IPS-11a (cell line): ENCODE results near the gene RASSF7.

Experiments used
- H3K4me3 ChIP-seq: one replicate; pipeline ENCODE4 v1.5.1; 2013; ENCODE audit warnings: low read depth, low read length, control low read depth

The RASSF7 gene

GRCh38 chr11:579830-580601 lies 19.2 kb downstream of the RASSF7 start:
- H3K4me3 ChIP-seq, result no peak overlapping the region

DNA sequence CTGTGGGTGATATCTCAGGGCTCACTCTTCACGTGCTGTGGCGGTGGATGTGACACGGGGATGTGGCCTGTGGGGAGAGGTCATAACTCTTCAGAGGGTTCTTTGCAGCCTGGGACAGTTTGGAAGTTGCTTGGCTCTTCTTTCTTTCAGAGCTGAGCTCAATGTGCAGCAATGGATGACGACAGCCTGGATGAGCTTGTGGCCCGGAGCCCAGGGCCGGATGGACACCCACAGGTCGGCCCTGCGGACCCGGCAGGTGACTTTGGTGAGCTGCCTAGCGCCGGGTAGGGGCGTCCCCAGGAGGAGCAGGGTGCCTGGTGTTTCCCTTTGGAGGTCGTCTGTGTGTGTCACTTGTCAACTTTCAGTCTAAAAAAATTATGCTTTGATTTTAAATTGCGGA lies 20.6 kb downstream of the RASSF7 start:
- H3K4me3 ChIP-seq, result no peak overlapping the region

DNA sequence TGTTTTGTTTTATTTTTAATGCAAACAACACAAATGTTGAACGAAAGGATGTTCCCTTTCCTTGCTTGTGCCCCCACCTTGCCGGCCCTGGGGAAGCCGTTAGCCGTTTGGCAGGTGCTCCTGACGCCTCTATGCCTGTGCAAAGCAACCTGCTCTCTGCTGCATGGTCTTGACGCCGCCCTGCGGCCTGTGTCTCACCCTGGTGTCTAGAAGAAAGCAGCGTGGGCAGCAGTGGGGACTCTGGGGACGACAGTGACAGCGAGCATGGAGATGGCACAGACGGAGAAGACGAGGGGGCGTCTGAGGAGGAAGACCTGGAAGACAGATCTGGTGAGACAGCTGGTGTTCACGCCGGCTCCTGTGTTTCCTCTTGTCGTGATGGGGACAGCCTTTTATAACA lies 21.0 kb downstream of the RASSF7 start:
- no peak overlapping the region for H3K4me3 ChIP-seq

DNA sequence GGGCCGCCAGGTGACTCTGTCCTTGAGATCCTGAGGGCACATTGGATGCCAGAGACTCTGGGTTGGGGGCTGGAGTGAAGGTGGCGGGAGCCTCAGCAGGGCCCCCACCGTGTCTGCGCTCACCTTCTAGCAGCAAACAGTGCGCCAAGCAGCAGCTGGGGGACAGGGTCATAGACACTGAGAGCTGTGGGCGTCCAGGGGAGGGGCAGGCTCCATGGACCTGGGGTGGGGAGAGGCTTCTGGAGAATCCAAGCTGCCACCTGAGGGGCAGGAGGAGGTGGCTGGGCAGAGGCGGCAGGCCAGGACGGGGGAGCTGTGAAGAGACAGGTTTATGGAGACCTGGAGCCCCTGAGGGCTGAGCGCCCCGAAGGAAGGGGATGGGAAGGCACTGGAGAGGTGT lies 23.5 kb downstream of the RASSF7 start:
- H3K4me3 ChIP-seq, result no peak overlapping the region

GRCh38 chr11:586376-587316 lies 25.9 kb downstream of the RASSF7 start:
- H3K4me3 ChIP-seq, result no peak overlapping the region

GRCh38 chr11:587546-587945 lies 26.8 kb downstream of the RASSF7 start:
- H3K4me3 ChIP-seq, result no peak overlapping the region

- no peak overlapping the region for H3K4me3 ChIP-seq
Measured at GRCh38 chr11:587978-588380, 27.2 kb downstream of the RASSF7 start.

DNA sequence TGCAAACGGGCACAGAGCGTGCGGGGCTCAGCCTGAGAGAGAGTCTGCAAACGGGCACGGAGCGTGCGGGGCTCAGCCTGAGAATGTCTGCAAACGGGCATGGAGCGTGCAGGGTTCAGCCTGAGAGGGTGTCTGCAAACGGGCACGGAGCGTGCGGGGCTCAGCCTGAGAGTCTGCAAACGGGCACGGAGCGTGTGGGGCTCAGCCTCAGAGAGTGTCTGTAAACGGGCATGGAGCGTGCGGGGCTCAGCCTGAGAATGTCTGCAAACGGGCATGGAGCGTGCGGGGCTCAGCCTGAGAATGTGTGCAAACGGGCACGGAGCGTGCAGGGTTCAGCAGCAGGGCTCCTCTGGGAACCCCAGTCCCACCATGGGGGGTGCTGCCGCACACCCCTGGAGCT lies 29.0 kb downstream of the RASSF7 start:
- no peak overlapping the region for H3K4me3 ChIP-seq

- H3K4me3 ChIP-seq, result no peak overlapping the region
Measured at GRCh38 chr11:590997-591396, 30.2 kb downstream of the RASSF7 start.

DNA sequence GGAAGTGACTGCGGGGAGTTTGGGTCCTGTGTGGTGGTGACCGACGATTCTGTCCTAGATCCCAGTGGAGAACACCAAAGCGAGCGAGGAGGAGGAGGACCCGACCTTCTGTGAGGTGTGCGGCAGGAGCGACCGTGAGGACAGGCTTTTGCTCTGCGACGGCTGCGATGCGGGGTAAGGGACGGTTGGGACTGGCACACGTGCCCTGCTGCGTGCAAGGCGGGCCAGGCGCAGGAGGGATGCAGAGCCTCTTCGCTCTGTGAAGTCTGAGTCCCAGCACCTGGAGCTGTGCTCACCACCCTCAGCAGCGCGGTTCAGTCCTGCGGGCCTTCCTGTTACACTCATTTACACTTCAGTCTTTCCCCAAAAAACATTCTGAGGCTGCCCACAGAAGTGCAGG lies 31.7 kb downstream of the RASSF7 start:
- no peak overlapping the region for H3K4me3 ChIP-seq

GRCh38 chr11:592918-593317 lies 32.1 kb downstream of the RASSF7 start:
- no peak overlapping the region for H3K4me3 ChIP-seq

- no peak overlapping the region for H3K4me3 ChIP-seq
Measured at GRCh38 chr11:593347-593746, 32.6 kb downstream of the RASSF7 start.

DNA sequence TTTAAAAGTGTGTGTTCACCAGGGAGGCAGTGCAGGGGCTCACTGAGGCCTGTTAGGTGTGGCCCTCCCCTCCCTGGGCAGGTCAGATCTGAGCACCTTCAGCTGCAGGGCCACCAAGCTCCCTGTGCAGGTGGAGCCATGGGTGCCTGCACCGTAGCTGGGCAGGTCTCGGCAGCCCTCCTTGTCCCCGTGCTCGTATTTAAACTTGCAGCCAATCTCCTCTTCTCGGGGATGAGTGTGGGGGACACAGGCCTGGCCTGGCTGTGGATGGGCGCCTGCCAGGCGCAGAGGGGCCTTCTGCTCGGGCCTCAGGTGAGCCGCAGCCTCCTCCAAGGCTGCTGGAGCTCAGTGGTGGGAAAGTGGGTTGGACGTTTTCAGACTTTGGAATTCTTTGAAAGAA lies 34.6 kb downstream of the RASSF7 start:
- no peak overlapping the region for H3K4me3 ChIP-seq

DNA sequence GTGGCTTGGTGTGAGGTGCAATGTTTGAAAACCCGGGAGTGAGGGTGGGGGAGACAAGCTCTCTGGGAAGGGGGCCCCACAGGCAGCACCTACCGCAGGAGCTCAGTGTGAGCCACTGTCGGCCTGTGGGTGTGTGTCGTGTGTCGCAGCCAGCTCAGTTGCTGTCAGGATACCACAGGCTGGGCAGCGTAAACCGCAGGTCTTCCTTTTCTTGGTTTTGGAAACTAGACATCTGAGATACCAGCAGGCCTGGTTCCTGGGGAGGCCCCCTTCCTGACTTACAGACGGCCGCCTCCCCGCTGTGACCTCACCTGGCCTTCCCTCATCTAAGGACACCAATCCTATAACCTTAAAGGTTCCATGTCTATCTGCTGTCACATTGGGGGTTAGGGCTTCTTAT lies 35.6 kb downstream of the RASSF7 start:
- H3K4me3 ChIP-seq, result no peak overlapping the region

DNA sequence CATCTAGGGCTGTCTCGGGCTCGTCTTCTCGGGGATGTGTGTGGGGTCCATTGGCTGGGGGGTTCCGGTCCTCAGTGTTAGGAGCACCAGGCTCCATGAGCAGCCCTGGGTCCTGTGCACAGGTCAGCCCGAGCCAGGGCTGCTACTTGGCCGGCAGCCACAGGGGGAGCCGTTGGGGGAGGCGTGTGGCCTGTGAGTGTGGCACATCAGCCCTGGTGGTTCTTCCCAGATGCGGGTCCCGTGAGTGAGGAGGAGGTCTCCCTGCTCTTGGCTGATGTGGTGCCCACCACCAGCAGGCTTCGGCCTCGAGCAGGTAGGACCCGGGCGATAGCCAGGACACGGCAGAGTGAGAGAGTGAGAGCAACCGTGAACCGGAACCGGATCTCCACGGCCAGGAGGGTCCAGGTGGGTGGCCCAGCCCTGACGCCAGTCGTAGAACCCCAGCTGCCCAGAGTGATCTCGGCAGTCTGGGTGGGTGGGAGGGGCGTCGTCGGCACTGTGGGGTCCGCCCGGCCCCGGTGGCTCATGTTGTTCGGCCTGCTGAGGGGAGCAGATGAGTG lies 36.5 kb downstream of the RASSF7 start:
- H3K4me3 ChIP-seq, result no peak overlapping the region

- H3K4me3 ChIP-seq, result no peak overlapping the region
Measured at GRCh38 chr11:598005-598680, 37.4 kb downstream of the RASSF7 start.

GRCh38 chr11:601573-602245 lies 40.9 kb downstream of the RASSF7 start:
- no peak overlapping the region for H3K4me3 ChIP-seq

DNA sequence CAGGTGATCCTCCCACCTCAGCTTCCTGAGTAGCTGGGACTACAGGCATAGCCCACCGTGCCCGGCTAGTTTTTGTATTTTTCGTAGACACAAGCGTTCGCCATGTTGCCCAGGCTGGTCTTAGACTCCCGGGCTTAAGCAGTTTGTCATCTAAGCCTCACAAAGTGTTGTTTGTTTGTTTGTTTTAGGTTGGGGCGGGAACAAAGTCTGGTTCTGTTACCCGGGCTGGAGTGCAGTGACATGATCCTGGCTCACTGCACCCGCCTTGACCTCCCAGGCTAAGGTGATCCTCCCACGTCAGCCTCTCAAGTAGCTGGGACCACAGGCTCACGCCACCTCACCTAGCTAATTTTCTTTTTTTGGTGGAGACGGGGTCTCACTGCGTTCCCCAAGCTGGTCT lies 42.4 kb downstream of the RASSF7 start:
- H3K4me3 ChIP-seq, result no peak overlapping the region

DNA sequence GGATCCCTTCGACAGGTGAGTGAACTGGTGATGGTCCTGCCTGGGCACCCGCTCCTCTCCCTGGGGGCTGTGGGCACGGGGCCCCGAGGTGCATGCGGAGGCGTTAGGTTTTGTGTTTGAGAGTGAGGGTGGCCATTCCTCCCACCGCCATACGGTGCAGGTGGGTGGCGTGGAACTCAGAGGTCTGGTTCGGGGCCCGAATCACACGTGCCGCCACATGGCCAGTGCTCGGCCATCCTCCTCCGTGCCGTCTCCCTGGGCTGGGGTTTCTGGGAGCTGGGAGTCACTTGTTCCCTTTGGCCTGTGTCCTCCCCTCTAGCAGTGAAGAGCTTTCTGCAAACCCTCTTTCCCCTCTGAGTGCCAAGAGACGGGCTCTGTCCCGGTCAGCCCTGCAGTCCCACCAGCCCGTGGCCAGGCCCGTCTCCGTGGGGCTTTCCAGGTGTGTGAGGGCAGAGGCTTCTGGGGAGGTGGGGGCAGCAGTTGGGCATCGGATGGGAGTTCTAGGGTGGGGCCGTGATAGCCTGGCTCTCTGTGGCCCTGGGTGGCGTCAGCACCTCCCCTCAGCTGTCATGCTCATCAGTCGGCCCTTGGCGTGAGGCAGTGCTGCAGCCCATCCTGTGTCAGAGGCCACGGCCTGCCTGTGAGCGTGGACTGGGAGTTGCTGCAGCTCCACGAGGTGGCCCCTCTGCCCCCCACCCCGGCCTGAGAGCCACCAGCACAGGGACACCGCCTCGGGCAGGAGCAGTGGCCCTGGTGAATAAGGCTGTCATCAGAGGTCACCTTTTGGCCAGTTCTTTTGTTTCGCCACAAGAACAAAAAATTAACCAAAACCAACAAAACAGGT lies 44.7 kb downstream of the RASSF7 start:
- H3K4me3 ChIP-seq, result no peak overlapping the region

DNA sequence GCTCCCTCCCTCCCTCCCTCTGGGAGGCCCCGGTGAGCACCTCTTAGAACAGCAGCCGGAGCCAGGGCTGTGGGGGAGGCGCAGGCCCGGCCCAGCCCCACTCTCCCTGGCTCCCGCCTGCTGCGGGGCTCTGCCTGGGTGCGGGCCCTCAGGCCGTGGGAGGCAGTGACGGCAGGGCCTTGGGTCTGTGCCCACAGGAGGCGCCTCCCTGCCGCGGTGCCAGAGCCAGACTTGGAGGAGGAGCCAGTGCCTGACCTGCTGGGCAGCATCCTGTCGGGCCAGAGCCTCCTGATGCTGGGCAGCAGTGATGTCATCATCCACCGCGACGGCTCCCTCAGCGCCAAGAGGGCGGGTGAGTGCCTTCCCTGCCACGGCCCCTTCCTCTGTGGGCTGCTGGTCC lies 45.5 kb downstream of the RASSF7 start:
- no peak overlapping the region for H3K4me3 ChIP-seq
